IMR-90 (cell line): Measurements from ENCODE around the gene NOP9.

Experiments
- BHLHE40 ChIP-seq: fragments of 150-350 bp; IDR thresholded peaks from 2 replicates; pipeline ENCODE4 v1.6.1; 2016; ENCODE audit warnings: mild to moderate bottlenecking, low read depth, low read length
- CTCF ChIP-seq: conservative IDR thresholded peaks from 2 replicates; pipeline ENCODE4 v1.5.1; 2012; ENCODE audit warnings: mild to moderate bottlenecking, low read depth, low read length, improper control_type of control experiment
- FOS ChIP-seq: fragments of 150-350 bp; IDR thresholded peaks from 2 replicates; pipeline ENCODE4 v1.6.1; 2016; ENCODE audit warnings: low read depth, low read length
- MAZ ChIP-seq: IDR thresholded peaks from 2 replicates; pipeline ENCODE4 v1.6.1; 2012; ENCODE audit warnings: low read depth, mild to moderate bottlenecking, low read length, improper control_type of control experiment, moderate library complexity, borderline replicate concordance

GRCh38 chr14:24353559-24354481, 54.2 kb downstream of the NOP9 start:
- TF ChIP-seq CTCF (no peak), MAZ (no peak), BHLHE40 (no peak), FOS (peak; percentile 46; the same call in 1 of the 2 replicates)
